HepG2 (cell line): ENCODE measurements around the gene PAIP2. TPM values are rescaled to one million over a fixed set of nuclear protein-coding genes. Genes with fewer than 3 reads are reported as not detected.

Experiments used
- AKNA ChIP-seq: sonication (generic); formaldehyde crosslinking; IDR thresholded peaks from 2 replicates; pipeline ENCODE4 v1.4.0; 2020; ENCODE audit warnings: missing genetic modification reagents, borderline replicate concordance
- ELF3 ChIP-seq: IDR thresholded peaks from 2 replicates; pipeline ENCODE4 v1.6.1; 2016; ENCODE audit warnings: missing genetic modification reagents, missing compliant biosample characterization
- GFI1 ChIP-seq: sonication (generic); formaldehyde crosslinking; IDR thresholded peaks from 2 replicates; pipeline ENCODE4 v1.5.0; 2020; ENCODE audit warnings: missing genetic modification reagents, mild to moderate bottlenecking, borderline replicate concordance
- HNRNPL ChIP-seq: fragments of 200-400 bp; formaldehyde crosslinking; IDR thresholded peaks from 2 replicates; pipeline ENCODE4 v1.6.1; 2017; ENCODE audit warnings: mild to moderate bottlenecking, low read depth, low read length
- HOXA7 ChIP-seq: sonication (generic); formaldehyde crosslinking; IDR thresholded peaks from 2 replicates; pipeline ENCODE4 v1.8.1; 2022; ENCODE audit warnings: mild to moderate bottlenecking, missing genetic modification reagents, moderate library complexity
- MTF1 ChIP-seq: sonication (generic); formaldehyde crosslinking; IDR thresholded peaks from 2 replicates; pipeline ENCODE4 v1.5.0; 2020; ENCODE audit warnings: missing genetic modification reagents
- NFIB ChIP-seq: sonication (generic); formaldehyde crosslinking; IDR thresholded peaks from 2 replicates; pipeline ENCODE4 v1.9.0; 2021; ENCODE audit warnings: missing genetic modification reagents, mild to moderate bottlenecking, borderline replicate concordance
- RFX1 ChIP-seq: fragments of 450-650 bp; IDR thresholded peaks from 2 replicates; pipeline ENCODE4 v1.6.1; 2017
- ZBTB21 ChIP-seq: sonication (generic); formaldehyde crosslinking; IDR thresholded peaks from 2 replicates; pipeline ENCODE4 v1.4.0; 2020; ENCODE audit warnings: missing genetic modification reagents
- ZNF33A ChIP-seq: sonication (generic); formaldehyde crosslinking; IDR thresholded peaks from 2 replicates; pipeline ENCODE4 v1.5.1; 2020; ENCODE audit warnings: missing genetic modification reagents, mild to moderate bottlenecking, moderate library complexity, borderline replicate concordance
- ZNF414 ChIP-seq: sonication (generic); formaldehyde crosslinking; IDR thresholded peaks from 2 replicates; pipeline ENCODE4 v1.5.0; 2020; ENCODE audit warnings: missing genetic modification reagents
- ZNF563 ChIP-seq: sonication (generic); formaldehyde crosslinking; IDR thresholded peaks from 2 replicates; pipeline ENCODE4 v1.8.0; 2022; ENCODE audit warnings: mild to moderate bottlenecking, moderate library complexity, missing genetic modification reagents
- ZNF678 ChIP-seq: sonication (generic); formaldehyde crosslinking; IDR thresholded peaks from 2 replicates; pipeline ENCODE4 v1.4.0; 2020; ENCODE audit warnings: mild to moderate bottlenecking, missing genetic modification reagents
- polyA plus RNA-seq, 8 experiments: library from polyadenylated mRNA; depleted of rRNA in 3 of 8; stranded (reverse) in 7 of 8; unstranded in 1 of 8; fragments of >200 nt; fragmentation: Illumina TruSeq in 4 of 8; extraction: Trizol in 4 of 8; gene quantifications; 2 replicates each; pipeline versions ENCODE4 v1.2.1 to v1.2.3, GENCODE V29; 2011 to 2016; ENCODE audit warnings: low read depth in 4 of 8, missing spikeins in 1 of 8, mixed read lengths in 1 of 8; ENCODE audit not compliant: insufficient read depth in 1 of 8
- total RNA-seq, 5 experiments: library from RNA; depleted of rRNA; stranded (reverse); fragments of >200 nt; fragmentation: Illumina TruSeq; extraction: Trizol; gene quantifications; 2 replicates each; pipeline ENCODE4 v1.2.3, GENCODE V29; 2016; ENCODE audit warnings: low read depth in 1 of 5
- TF ChIP-seq, protein P1 (sequence below): sonication (generic); formaldehyde crosslinking; IDR thresholded peaks from 2 replicates; pipeline ENCODE4 v1.8.0; 2022; ENCODE audit warnings: mild to moderate bottlenecking, missing genetic modification reagents
- TF ChIP-seq, protein P2 (sequence below): IDR thresholded peaks from 2 replicates; pipeline ENCODE4 v1.6.1; 2016; ENCODE audit warnings: missing compliant biosample characterization, missing genetic modification reagents, borderline replicate concordance
- TF ChIP-seq, protein P3 (sequence below): sonication (generic); formaldehyde crosslinking; IDR thresholded peaks from 2 replicates; pipeline ENCODE4 v1.5.0; 2020; ENCODE audit warnings: mild to moderate bottlenecking, missing genetic modification reagents
- TF ChIP-seq, protein P4 (sequence below): conservative IDR thresholded peaks from 2 replicates; pipeline ENCODE4 v1.6.1; 2018; ENCODE audit warnings: missing genetic modification reagents

The PAIP2 gene
- total and polyA plus RNA-seq, 2 of the 13 experiments (the other 11 are each of a cell fraction or from before 2014, with no cell fraction given) = 61.5 to 76.3 TPM

- TF ChIP-seq ZNF414 (CRISPR knock-in tag) (peak; percentile 64; the same call in 1 of the 2 replicates), ZNF678 (CRISPR knock-in tag) (no peak), ZNF563 (CRISPR knock-in tag) (no peak), ZNF33A (CRISPR knock-in tag) (no peak), ZBTB21 (CRISPR knock-in tag) (no peak), MTF1 (CRISPR knock-in tag) (no peak), RFX1 (no peak), HNRNPL (peak; percentile 84), GFI1 (peak; percentile 55; the same call in 1 of the 2 replicates), ELF3 (CRISPR knock-in tag) (peak; percentile 74), NFIB (no peak), HOXA7 (no peak), AKNA (CRISPR knock-in tag) (no peak)
- TF ChIP-seq, protein P1, sequence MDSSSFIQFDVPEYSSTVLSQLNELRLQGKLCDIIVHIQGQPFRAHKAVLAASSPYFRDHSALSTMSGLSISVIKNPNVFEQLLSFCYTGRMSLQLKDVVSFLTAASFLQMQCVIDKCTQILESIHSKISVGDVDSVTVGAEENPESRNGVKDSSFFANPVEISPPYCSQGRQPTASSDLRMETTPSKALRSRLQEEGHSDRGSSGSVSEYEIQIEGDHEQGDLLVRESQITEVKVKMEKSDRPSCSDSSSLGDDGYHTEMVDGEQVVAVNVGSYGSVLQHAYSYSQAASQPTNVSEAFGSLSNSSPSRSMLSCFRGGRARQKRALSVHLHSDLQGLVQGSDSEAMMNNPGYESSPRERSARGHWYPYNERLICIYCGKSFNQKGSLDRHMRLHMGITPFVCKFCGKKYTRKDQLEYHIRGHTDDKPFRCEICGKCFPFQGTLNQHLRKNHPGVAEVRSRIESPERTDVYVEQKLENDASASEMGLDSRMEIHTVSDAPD (CRISPR knock-in tag) = peak; percentile 85; the same call in 1 of the 2 replicates
- TF ChIP-seq, protein P2, sequence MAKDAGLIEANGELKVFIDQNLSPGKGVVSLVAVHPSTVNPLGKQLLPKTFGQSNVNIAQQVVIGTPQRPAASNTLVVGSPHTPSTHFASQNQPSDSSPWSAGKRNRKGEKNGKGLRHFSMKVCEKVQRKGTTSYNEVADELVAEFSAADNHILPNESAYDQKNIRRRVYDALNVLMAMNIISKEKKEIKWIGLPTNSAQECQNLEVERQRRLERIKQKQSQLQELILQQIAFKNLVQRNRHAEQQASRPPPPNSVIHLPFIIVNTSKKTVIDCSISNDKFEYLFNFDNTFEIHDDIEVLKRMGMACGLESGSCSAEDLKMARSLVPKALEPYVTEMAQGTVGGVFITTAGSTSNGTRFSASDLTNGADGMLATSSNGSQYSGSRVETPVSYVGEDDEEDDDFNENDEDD (CRISPR knock-in tag) = no peak
- TF ChIP-seq, protein P3, sequence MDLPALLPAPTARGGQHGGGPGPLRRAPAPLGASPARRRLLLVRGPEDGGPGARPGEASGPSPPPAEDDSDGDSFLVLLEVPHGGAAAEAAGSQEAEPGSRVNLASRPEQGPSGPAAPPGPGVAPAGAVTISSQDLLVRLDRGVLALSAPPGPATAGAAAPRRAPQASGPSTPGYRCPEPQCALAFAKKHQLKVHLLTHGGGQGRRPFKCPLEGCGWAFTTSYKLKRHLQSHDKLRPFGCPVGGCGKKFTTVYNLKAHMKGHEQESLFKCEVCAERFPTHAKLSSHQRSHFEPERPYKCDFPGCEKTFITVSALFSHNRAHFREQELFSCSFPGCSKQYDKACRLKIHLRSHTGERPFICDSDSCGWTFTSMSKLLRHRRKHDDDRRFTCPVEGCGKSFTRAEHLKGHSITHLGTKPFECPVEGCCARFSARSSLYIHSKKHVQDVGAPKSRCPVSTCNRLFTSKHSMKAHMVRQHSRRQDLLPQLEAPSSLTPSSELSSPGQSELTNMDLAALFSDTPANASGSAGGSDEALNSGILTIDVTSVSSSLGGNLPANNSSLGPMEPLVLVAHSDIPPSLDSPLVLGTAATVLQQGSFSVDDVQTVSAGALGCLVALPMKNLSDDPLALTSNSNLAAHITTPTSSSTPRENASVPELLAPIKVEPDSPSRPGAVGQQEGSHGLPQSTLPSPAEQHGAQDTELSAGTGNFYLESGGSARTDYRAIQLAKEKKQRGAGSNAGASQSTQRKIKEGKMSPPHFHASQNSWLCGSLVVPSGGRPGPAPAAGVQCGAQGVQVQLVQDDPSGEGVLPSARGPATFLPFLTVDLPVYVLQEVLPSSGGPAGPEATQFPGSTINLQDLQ (CRISPR knock-in tag) = no peak
- TF ChIP-seq, protein P4, sequence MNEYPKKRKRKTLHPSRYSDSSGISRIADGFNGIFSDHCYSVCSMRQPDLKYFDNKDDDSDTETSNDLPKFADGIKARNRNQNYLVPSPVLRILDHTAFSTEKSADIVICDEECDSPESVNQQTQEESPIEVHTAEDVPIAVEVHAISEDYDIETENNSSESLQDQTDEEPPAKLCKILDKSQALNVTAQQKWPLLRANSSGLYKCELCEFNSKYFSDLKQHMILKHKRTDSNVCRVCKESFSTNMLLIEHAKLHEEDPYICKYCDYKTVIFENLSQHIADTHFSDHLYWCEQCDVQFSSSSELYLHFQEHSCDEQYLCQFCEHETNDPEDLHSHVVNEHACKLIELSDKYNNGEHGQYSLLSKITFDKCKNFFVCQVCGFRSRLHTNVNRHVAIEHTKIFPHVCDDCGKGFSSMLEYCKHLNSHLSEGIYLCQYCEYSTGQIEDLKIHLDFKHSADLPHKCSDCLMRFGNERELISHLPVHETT (CRISPR knock-in tag) = no peak
Observed at GRCh38 chr5:139388198-139388821, 46.7 kb downstream of the PAIP2 start (continued).
